WI38 (cell line): Measurements from ENCODE around the gene RBP2.

Experiments
- H3K4me3 ChIP-seq: 2 replicates; pipeline ENCODE4 v1.5.1; 2011; ENCODE audit warnings: low read depth, mild to moderate bottlenecking, control low read depth, low read length
- CTCF ChIP-seq: IDR thresholded peaks from 2 replicates; pipeline ENCODE4 v1.5.1; 2012; ENCODE audit warnings: low read depth, mild to moderate bottlenecking, control low read depth, low read length

The RBP2 gene

GRCh38 chr3:139519998-139520737, 43.9 kb upstream of the RBP2 start:
- TF ChIP-seq CTCF = no peak
- no peak overlapping the region for H3K4me3 ChIP-seq

GRCh38 chr3:139518926-139519842, 42.9 kb upstream of the RBP2 start:
- no peak for TF ChIP-seq CTCF
- no peak overlapping the region for H3K4me3 ChIP-seq

GRCh38 chr3:139518306-139518705, 42.0 kb upstream of the RBP2 start:
- H3K4me3 ChIP-seq = no peak overlapping the region
- TF ChIP-seq CTCF = no peak

- no peak for TF ChIP-seq CTCF
- H3K4me3 ChIP-seq = no peak overlapping the region
Measured at GRCh38 chr3:139517321-139518065, 41.2 kb upstream of the RBP2 start.

GRCh38 chr3:139514741-139515140, 38.4 kb upstream of the RBP2 start:
- no peak for TF ChIP-seq CTCF
- no peak overlapping the region for H3K4me3 ChIP-seq

GRCh38 chr3:139509631-139510030, 33.3 kb upstream of the RBP2 start:
- H3K4me3 ChIP-seq = no peak overlapping the region
- TF ChIP-seq CTCF = no peak
